ACC112 (cell line): ENCODE data around the gene PDCD2L.
A peak's percentile ranks its signal among the peaks of the same experiment; 100 is the strongest.

ENCODE experiments used
- H2AFZ ChIP-seq: fragments of 200-600 bp; sonication (generic); one replicate; pipeline ENCODE4 v1.6.0; 2017; ENCODE audit warnings: antibody characterized with exemption, low read length; ENCODE audit not compliant: unreplicated experiment
- H3K27ac ChIP-seq: fragments of 200-600 bp; sonication (generic); 2 replicates; pipeline ENCODE4 v1.5.1; 2014; ENCODE audit warnings: low read depth, mild to moderate bottlenecking, antibody characterized with exemption, low read length, moderate library complexity
- H3K27me3 ChIP-seq: fragments of 200-600 bp; sonication (generic); 2 replicates; pipeline ENCODE4 v1.6.1; 2014; ENCODE audit warnings: mild to moderate bottlenecking, antibody characterized with exemption, low read length, moderate library complexity, mixed read lengths; ENCODE audit not compliant: insufficient read depth
- H3K36me3 ChIP-seq: fragments of 200-600 bp; sonication (generic); 2 replicates; pipeline ENCODE4 v1.6.1; 2016; ENCODE audit warnings: mild to moderate bottlenecking, antibody characterized with exemption, low read length, moderate library complexity, mixed read lengths; ENCODE audit not compliant: insufficient read depth
- H3K4me1 ChIP-seq: fragments of 200-600 bp; sonication (generic); one replicate; pipeline ENCODE4 v1.6.1; 2016; ENCODE audit warnings: low read length, mixed read lengths; ENCODE audit not compliant: insufficient read depth, unreplicated experiment, control insufficient read depth
- H3K4me3 ChIP-seq: fragments of 200-600 bp; sonication (generic); 2 replicates; pipeline ENCODE4 v1.5.1; 2014; ENCODE audit warnings: mild to moderate bottlenecking, low read depth, low read length
- H3K79me2 ChIP-seq: fragments of 200-600 bp; sonication (generic); one replicate; pipeline ENCODE4 v1.6.0; 2016; ENCODE audit warnings: low read length; ENCODE audit not compliant: control insufficient read depth, unreplicated experiment, insufficient read depth

The PDCD2L gene

DNA sequence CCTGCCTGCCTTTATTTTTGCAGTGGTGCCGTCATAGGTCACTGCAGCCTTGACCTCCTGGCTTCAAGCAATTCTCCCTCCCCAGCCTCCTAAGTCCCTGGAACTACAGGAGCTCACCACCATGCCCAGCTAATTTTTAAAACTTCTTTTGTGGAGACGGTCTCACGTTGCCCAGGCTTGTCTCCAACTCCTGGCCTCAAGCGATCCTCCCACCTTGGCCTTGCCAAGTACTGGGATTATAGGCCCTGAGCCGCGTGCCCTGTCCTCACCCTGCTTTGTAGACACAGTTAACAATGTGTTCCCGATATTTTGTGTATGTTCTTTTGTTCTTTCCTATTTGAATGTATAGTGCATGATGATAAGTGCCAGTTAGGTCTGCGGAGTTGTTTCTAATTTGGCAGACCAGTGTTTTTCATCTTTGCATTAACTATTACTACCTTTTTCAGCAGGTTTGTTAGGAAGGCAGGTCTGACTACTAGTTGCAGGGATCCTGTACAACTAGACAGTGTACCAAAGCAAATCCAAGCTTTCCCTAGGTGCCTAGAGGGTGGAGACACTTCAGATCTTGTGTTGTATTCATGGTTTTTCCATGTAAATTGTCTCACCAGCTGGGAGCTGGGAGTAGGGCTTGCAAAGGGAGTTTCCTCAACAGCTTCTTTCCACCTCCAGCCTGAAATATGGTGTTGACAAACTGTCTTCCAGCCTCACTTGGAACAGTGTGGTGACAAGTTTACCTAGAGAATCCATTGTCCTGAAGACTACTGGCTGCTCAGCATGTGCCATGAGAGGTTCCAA, 67.9 kb downstream of the PDCD2L start:
- no peaks in the 10 kb centered on the region for H3K36me3 ChIP-seq
- no peak overlapping the region for H3K27ac ChIP-seq
- no peak overlapping the region for H3K4me3 ChIP-seq
- H3K4me1 ChIP-seq = peaks cover 14% of the 10 kb centered on the region
- no peaks in the 10 kb centered on the region for H3K79me2 ChIP-seq
- H2AFZ ChIP-seq = no peak overlapping the region
- H3K27me3 ChIP-seq = no peaks in the 10 kb centered on the region

DNA sequence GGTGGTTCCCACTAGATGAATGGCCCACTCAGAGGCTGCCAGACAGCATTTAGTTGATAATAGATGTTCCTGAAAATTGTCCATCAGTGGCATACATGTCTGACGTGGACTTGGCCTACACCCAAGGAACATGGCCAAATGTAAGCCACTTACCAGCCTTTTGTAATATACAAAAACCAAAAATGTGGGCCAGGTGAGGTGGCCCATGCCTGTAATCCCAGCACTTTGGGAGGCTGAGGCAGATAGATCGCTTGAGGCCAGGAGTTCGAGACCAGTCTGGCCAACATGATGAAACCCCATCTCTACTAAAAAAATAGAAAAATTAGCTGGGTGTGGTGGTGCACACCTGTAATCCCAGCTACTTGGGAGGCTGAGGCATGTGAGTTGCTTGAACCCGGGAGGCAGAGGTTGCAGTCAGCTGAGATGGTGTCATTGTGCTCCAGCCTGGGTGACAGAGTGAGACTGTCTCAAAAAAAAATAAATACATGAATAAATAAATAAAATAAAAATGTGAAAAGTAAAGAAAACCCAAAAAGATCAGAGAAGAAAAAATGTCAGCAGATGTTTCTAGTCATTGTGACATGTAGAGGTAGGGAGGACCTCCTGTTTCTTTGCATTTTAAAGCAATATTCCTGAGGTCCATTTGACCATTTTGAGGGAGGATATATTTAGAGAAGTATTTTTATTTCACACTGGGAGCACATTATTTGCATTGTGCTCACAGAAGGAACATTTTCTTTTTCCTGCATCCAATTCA, 70.2 kb downstream of the PDCD2L start:
- no peaks in the 10 kb centered on the region for H3K36me3 ChIP-seq
- H3K4me1 ChIP-seq = peaks cover 14% of the 10 kb centered on the region
- peak overlapping the region; percentile 29 for H3K27ac ChIP-seq
- no peak overlapping the region for H3K4me3 ChIP-seq
- H3K27me3 ChIP-seq = no peaks in the 10 kb centered on the region
- no peaks in the 10 kb centered on the region for H3K79me2 ChIP-seq
- no peak overlapping the region for H2AFZ ChIP-seq

DNA sequence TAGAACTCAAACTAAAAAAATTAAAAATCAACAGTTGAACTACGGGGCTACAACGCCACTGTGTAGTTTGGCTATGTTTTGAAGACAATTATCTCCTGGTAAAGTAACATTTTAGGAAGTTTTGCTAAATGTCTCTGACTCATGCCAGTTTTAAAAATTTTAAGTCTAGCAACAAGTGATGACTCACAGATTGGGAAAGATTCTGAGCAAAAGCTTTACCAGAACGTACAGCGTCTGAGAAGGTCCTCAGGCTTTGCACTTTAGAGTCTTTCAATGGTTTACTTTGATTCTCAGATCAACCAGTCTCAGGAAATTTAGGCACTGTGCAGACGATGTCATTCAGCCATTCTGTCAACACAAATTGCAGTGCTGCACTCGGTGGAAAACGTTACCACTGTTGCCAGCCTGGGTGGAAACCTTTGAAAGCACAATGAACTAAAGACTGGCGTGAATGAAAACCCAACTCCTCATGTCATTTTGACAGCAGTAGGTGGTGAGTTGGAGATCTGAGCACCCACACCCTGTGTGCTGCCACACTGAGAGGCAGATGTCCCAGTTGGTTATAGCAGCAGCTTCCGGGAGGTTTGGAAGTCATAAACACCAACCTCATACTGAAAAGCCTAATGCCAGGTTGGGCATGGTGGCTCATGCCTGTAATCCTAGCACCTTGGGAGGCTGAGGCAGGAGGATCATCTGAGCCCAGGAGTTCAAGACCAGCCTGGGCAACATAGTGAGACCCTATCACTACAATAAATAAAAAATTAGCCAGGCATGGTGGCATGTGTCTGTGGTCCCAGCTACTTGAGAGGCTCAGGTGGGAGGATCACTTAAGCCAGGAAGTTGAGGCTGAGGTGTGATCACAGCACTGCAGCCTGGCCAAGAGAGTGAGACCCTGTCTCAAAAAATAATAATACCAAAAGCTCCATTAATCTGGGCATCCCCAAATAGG, 71.1 kb downstream of the PDCD2L start:
- Histone ChIP-seq H3K79me2 (no peaks in the 10 kb centered on the region), H3K4me1 (peaks cover 14% of the 10 kb centered on the region), H3K27ac (peak overlapping the region; percentile 48), H2AFZ (no peak overlapping the region), H3K4me3 (no peak overlapping the region), H3K27me3 (no peaks in the 10 kb centered on the region), H3K36me3 (no peaks in the 10 kb centered on the region)
